Transverse colon (tissue), 4 donors: ENCODE data around the gene RAPGEF6.
"Not testable (repeated sequence)": the region's sequence is repeated elsewhere in the genome, so short reads cannot be mapped to it uniquely, and the experiment has no call there.

Experiments used
- EP300 ChIP-seq: sonication (generic); formaldehyde crosslinking; IDR thresholded peaks from one replicate; pipeline ENCODE4 v1.6.1; 2017; ENCODE audit warnings: antibody characterized with exemption, low read depth
- POLR2A ChIP-seq: fragments of 450-650 bp; IDR thresholded peaks from one replicate; pipeline ENCODE4 v1.6.1; 2016; ENCODE audit warnings: antibody characterized with exemption, mild to moderate bottlenecking, moderate library complexity
- POLR2AphosphoS5 ChIP-seq, 3 donors: sonication (generic); formaldehyde crosslinking; IDR thresholded peaks; one replicate each; pipeline ENCODE4 v1.6.1; 2016; ENCODE audit warnings: antibody characterized with exemption in 3 of 3
- TF ChIP-seq, protein P1 (sequence below), 5 experiments: fragments of 200-600 bp in 3 of 5; fragments of 450-650 bp in 2 of 5; sonication (generic) in 3 of 5; IDR thresholded peaks; 1 replicate in 2 of 5; 2 replicates in 3 of 5; pipeline ENCODE4 v1.5.1; 2016 to 2017; ENCODE audit warnings: antibody characterized with exemption in 5 of 5, inconsistent platforms in 3 of 5, mild to moderate bottlenecking in 2 of 5, moderate library complexity in 1 of 5

DNA sequence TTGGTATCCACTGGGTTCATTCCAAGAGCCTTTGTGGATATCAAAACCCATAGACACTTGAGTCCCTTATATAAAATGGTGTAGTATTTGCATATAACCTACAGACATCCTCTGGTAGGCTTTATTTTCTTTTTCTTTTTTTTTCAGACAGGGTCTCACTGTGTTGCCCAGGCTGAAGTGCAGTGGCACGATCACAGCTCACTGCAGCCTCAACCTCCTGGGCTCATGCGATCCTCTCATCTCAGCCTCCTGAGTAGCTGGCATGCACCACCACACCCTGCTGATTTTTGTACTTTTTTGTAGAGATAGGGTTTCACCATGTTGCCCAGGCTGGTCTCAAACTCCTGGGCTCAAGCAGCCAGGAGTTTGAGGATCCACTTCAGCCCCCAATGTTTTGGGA lies 13.9 kb downstream of the RAPGEF6 start:
- TF ChIP-seq, protein P1, sequence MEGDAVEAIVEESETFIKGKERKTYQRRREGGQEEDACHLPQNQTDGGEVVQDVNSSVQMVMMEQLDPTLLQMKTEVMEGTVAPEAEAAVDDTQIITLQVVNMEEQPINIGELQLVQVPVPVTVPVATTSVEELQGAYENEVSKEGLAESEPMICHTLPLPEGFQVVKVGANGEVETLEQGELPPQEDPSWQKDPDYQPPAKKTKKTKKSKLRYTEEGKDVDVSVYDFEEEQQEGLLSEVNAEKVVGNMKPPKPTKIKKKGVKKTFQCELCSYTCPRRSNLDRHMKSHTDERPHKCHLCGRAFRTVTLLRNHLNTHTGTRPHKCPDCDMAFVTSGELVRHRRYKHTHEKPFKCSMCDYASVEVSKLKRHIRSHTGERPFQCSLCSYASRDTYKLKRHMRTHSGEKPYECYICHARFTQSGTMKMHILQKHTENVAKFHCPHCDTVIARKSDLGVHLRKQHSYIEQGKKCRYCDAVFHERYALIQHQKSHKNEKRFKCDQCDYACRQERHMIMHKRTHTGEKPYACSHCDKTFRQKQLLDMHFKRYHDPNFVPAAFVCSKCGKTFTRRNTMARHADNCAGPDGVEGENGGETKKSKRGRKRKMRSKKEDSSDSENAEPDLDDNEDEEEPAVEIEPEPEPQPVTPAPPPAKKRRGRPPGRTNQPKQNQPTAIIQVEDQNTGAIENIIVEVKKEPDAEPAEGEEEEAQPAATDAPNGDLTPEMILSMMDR (IDR thresholded peaks at IDR 0.05) = not testable (repeated sequence)
- not testable (repeated sequence) for TF ChIP-seq POLR2AphosphoS5 (IDR thresholded peaks at IDR 0.05); POLR2A; EP300
